HG03280 (cell line): ENCODE measurements around the gene RNF121.
"Not testable (repeated sequence)": the region's sequence is repeated elsewhere in the genome, so short reads cannot be mapped to it uniquely, and the experiment has no call there.

Source experiments
- ATAC-seq: cut with Tn5 transposase; IDR thresholded peaks from one replicate; pipeline ENCODE4 v1.9.1; 2021; ENCODE audit warnings: mild to moderate bottlenecking, moderate library complexity; ENCODE audit not compliant: unreplicated experiment

RNF121 gene

DNA sequence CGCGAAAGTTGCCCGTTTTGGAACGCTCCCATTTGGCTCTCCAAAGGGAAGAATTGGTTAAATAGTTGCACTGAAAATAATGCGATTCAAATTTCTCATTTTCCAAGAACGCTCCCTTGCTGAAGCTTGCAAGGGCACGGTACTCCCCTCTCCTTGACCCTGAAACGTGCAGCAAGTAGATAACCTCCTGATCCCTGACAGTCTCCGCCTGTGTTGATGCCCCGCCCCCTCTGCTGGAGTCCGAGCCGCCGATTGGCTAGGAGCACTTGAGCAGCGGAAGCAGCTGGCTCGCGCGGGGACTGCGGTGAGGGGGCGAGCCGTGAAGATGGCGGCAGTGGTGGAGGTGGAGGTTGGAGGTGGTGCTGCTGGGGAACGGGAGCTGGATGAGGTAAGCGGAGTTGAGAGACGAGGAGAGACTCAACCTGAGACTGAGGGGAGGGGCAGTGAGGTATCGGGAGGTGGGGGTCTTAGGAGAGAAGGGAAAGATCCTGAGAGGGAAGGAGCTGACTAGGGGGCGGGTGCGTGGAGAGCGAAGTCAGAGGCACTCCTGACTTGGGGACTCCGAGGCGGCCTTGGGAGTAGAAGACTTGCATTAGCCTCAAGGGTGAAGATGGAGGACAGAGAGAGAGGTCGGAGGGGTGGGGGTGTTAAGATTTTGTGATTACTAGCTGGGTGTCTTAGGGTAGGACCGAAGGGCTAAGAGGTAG lies at the start of gene RNF121:
TSS of gene RNF121 (plus strand) at position 310 of the 707 bp plus-strand sequence. CDS start at position 326, 16 bp downstream.
- ATAC-seq: peak; percentile 91

DNA sequence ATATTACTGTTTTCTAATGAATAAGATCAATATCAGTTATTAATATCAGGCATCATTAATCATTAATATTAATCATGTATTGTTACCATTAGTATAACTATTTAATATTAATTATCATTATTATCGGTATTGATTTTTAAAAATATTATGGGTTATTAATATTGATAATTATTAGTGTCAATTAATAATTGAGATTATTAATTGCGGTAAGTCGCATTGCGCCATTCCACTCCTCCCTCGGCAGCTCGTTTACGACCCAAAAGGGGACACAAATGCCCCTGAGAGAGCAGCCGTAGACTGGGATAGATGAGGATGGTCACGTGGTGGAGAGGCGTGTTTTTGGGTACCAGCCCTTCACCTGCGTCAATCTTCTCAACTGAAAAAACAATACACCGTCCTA lies 43.0 kb upstream of the RNF121 start:
- ATAC-seq: not testable (repeated sequence)

DNA sequence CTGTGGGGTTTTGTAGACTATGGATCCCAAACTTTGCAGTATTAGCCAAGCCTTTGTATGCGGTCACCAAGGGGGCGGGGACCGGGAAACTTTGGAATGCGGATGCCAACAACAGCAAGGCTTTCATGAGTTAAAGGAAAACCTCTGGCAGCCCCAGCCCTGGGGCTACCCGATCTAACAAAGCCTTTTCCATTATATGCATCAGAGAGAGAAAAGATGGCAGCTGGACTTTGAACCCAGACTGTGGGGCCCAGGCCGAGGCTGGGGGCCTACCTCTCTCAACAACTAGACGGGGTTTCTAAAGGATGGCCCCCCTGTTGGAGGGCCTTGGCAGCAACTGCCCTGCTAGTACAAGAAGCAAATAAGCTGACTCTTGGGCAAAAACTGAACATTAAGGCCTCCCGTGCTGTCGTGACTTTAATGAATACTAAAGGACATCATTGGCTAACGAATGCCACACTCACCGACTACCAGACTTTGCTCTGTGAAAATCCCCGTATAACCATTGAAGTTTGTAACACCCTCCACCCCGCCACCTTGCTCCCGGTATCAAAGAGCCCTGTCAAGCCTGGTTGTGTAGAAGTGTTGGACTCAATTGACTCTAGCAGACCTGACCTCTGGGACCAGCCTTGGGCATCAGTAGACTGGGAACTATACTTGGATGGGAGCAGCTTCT lies 40.4 kb upstream of the RNF121 start:
- not testable (repeated sequence) for ATAC-seq

DNA sequence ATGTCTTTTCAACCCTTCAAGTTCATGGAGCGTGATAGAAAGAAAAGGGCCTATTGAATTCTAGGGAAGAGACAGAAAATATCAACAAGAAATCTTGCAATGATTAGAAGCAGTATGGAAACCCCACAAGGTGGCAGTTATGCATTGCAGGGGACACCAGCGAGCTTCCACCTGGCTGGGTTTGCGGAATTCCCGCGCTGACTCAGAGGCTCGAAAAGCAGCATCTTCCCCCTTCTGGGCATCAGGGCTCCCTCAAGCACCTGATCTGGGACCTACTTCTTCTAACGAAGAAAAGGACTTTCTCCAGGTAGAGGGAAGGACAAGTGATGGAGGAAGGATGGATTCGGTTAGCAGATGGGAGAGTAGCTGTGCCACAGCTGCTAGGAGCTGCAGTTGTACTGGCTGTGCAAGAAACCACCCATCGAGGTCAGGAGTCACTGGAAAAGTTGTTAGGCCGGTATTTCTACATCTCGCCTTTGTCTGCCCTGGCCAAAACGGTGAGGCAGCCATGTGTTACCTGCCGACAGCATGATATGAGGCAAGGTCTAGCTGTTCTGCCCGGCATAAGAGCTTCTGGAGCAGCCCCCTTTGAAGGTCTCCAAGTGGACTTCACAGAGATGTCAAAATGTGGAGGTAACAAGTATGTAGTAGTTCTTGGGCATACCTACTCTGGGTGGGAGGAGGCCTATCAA lies 39.5 kb upstream of the RNF121 start:
- not testable (repeated sequence) for ATAC-seq

DNA sequence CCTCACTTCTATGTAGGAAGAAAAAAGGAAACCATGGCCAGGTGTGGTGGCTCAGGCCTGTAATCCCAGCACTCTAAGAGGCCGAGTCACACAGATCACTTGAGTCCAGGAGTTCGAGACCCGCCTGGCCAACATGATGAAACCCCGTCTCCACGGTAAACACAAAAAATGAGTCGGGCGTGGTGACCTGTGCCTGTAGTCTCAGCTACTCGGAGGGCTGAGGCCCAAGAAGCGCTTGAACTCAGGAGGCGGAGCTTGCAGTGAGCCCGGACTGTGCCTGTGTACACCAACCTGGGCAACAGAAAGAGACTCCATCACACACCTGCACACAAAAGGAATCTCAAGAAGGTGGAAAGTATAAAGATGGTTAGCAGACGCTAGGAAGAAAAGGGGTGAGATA lies 32.9 kb upstream of the RNF121 start:
- no peak for ATAC-seq

DNA sequence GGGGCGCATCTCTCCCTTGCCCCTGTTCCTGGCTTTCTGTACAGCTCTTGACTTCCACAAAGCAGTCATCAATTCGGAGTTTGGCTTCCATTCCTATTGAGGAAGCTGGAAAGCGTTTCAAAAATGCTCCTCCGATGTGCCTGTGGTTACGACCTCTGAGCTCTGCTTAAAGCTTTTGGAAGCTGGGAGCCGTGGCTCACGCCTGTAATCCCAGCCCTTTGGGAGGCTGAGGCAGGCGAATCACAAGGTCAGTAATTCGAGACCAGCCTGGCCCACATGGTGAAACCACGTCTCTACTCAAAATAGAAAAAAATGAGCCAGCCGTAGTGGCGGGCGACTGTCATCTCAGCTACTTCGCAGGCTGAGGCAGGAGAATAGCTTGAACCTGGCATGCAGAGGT lies 27.7 kb upstream of the RNF121 start:
- ATAC-seq: not testable (repeated sequence)

DNA sequence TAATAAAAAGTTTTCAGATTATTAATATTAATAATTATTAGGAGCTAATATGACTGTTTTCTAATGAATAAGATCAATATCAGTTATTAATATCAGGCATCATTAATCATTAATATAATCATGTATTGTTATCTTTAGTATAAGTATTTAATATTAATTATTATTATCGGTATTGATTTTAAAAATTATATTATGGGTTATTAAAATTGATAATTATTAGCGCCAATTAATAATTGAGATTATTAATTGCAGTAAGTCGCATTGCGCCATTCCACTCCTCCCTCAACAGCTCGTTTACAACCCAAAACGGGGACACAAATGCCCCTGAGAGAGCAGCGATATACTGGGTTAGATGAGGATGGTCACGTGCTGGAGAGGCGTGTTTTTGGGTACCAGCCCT lies 20.6 kb upstream of the RNF121 start:
- ATAC-seq: no peak

DNA sequence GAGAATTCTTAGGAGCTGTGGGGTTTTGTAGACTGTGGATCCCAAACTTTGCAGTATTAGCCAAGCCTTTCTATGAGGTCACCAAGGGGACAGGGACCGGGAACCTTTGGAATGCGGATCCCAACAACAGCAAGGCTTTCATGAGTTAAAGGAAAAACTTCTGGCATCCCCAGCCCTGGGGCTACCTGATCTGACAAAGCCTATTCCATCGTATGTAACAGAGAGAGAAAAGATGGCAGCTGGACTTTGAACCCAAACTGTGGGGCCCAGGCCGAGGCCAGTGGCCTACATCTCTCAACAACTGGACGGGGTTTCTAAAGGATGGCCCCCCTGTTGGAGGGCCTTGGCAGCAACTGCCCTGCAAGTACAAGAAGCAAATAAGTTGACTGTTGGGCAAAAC lies 18.1 kb upstream of the RNF121 start:
- not testable (repeated sequence) for ATAC-seq

DNA sequence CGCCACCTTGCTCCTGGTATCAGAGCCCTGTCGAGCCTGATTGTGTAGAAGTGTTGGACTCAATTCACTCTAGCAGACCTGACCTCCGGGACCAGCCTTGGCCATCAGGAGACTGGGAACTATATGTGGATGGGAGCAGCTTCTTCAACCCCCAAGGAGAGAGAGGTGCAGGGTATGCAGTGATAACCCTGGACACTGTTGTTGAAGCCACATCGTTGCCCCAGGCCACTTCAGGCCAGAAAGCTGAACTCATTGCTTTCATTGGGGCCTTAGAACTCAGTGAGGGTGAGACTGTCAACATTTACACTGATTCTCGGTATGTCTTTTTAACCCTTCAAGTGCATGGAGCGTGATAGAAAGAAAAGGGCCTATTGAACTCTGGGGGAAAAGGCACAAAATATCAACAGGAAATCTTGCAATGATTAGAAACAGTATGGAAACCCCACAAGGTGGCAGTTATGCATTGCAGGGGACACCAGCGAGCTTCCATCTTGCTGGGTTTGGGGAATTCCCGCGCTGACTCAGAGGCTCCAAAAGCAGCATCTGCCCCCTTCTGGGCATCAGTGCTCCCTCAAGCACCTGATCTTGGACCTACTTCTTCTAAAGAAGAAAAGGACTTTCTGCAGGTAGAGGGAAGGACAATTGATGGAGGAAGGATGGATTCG lies 17.4 kb upstream of the RNF121 start:
- ATAC-seq: not testable (repeated sequence)

DNA sequence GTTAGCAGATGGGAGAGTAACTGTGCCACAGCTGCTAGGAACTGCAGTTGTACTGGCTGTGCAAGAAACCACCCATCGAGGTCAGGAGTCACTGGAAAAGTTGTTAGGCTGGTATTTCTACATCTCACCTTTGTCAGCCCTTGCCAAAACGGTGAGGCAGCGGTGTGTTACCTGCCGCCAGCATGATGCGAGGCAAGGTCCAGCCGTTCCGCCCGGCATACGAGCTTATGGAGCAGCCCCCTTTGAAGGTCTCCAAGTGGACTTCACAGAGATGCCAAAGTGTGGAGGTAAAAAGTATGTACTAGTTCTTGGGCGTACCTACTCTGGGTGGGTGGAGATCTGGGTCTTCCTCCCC lies 16.9 kb upstream of the RNF121 start:
- not testable (repeated sequence) for ATAC-seq

DNA sequence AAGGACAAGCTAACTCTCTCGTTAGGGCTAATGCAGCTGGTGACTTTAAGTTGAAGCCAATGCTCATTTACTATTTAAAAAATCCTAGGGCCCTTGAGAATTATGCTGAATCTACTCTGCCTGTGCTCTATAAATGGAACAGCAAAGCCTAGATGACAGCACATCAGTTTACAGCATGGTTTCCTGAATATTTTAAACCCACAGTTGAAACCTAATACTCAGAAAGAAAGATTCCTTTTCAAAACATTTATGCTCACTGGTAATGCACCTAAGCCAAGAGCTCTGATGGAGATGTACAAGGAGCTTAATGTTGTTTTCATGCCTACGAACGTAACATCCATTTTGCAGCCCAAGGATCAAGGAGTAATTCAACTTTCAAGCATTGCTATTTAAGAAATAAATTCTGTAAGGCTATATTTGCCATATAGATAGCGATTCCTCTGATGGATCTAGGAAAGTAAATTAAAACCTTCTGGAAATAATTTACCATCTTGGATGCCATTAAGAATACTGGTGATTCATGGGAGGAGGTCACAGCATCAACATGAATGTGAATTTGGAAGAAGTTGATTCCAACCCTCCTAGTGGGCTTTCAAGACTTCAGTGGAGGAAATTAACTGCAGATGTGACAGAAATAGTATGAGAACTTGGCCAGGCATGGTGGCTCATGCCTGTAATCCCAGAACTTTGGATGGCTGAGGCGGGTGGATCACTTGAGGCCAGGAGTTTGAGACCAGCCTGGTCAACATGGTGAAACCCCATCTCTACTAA lies 14.9 kb upstream of the RNF121 start:
- ATAC-seq: no peak

DNA sequence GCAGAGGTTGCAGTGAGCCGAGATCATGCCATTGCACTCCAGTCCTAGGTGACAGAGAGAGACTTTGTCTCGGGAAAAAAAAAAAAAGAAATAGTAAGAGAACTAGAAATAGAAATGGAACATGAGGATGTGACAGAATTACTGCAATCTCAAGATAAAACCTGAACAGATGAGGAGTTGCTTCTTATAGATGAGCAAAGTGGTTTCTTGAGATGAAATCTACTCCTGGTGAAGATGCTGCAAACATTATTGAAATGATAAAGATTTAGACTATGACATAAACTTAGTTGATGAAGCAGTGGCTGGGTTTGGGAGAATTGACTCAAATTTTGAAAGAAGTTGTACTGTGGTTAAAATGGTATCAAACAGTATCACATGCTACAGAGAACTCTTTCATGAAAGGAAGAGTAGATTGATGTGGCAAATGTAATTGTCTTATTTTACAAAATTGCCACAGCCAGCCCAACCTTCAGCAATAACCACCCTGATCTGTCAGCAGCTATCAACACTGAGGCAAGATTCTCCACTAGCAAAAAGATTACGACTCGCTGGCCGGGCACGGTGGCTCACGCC lies 14.1 kb upstream of the RNF121 start:
- ATAC-seq: no peak

DNA sequence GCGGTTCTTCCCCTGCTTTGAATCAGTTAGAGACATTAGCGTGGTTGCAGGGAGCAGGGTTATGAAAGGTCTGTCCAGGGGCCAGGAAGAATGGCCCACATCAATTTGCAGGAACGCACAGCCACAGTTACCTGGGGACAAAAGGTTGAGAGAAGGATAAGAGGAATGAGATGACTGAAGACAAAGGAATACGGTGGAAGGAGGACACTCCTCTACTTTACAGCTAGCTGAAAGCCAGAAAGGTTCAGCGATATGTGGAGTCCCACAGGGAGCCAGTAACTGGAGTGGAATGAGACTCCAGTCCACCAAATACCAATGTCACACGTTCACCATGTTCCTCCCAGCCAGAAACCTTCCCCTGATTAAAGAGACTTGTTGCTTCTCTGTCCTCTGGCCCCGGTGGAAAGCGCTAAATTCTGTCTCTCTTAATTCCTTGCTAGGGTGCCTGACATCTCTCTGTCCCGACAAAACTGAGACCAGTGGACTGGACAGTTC lies 11.2 kb upstream of the RNF121 start:
- no peak for ATAC-seq

DNA sequence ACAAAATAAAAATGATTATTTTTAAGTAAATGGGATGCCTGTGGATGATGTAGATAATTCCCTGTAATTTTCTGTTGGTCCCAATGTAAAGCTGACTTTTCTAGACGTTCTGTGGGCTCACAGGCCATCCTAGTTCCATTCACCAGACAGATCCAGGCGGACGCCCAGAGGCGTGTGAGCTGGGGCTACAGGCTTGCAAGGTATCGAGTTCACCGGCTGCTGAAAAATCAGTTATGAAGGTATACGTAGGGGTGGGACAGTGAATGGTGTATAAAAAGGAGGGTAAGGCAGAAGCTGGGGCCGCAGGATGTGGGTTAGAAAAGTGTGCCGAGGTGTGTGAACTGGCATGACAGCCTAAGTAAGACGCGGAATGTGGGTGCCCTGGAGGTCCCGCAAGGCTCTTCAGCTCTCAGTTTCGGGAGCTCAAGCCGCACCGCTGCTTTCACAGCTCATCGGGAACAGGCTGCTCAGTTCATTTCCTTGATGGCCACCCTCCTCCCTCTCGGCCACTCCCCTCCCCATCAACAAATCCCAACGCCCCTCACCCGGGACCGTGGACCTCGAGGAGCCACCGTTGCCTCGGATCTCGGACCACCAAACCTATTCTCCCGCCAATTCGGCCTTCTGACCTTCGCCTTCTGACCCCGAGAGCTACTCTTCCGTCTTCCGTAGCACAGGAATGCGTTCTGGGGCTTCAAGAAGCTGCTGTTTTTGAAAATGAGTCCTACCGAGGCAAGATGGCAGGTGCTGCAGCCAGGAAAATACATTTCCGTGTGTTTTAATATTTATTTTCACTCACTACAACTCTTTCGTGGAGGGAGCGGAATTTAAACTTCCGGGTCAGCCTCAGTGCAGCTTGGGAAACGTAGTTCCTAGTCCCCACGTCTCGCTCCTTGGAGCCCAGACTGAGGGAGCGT lies 768 bp upstream of the RNF121 start, which contains the start of gene XNDC1N:
TSS of gene XNDC1N (minus strand) at position 775 of the 917 bp plus-strand sequence. CDS start 5,241 bp downstream, outside the sequence.
- ATAC-seq: peak; percentile 78

DNA sequence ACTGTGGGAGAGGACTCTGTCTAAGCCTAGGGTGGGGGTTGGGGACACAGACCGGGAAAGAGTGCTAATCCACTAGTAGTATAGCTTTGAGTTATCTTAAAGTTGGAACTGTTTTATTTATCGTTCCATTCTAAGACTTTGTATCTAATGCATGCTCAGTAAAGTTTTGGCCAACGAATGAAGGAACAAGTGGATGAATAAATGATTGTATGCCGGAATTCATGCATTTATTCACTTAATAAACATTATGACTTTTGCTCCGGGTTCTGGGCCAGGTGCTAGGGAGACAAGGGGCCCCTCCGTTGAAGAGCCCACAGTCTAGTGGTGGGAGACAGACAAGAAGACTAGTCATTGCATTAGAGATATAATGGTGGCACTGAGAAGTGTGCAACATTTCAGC lies 645 bp downstream of the RNF121 start:
- no peak for ATAC-seq

DNA sequence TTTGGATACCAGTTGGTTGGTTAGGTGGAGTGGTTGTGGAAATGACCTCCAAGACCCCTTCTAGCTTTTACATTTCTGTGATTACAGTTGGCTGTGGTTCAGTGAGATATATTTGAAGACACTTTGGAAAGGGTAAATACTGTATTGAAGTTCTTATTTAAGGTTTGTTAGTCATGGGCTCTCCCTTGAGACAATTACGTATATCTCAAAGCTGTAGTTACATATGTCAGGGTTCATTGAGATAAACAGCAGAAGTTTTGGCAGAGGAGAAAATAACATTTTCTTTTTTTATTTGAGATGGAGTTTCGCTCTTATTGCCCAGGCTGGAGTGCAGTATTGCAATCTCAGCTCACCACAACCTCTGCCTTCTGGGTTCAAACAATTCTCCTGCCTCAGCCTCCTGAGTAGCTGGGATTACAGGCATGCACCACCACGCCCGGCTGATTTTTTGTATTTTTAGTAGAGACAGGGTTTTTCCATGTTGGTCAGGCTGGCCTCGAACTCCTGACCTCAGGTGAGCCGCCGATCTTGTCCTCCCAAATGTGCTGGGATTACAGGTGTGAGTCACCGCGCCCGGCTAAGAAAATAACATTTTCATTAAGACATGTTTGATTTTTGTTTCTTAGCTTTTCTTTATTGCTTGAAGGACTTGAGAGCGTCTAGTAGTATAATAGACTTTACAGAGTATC lies 1.9 kb downstream of the RNF121 start:
- no peak for ATAC-seq

DNA sequence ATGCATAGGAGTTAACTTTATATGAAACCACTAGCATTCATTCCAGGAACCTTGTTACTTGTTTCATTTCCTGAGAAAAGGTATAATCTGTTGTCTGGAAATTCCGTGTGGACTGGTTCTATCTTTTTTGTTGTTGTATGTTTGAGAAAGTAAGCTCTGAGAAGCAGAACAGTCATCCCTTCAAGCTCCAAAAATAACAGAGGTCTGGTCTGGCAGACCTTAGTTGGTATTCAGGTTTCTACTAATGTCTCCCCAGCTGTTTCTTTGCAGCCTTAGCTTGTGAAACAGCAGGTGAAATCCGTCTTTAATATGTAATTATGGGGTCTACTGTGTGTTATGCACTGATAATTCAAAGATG lies 2.4 kb downstream of the RNF121 start:
- ATAC-seq: no peak

DNA sequence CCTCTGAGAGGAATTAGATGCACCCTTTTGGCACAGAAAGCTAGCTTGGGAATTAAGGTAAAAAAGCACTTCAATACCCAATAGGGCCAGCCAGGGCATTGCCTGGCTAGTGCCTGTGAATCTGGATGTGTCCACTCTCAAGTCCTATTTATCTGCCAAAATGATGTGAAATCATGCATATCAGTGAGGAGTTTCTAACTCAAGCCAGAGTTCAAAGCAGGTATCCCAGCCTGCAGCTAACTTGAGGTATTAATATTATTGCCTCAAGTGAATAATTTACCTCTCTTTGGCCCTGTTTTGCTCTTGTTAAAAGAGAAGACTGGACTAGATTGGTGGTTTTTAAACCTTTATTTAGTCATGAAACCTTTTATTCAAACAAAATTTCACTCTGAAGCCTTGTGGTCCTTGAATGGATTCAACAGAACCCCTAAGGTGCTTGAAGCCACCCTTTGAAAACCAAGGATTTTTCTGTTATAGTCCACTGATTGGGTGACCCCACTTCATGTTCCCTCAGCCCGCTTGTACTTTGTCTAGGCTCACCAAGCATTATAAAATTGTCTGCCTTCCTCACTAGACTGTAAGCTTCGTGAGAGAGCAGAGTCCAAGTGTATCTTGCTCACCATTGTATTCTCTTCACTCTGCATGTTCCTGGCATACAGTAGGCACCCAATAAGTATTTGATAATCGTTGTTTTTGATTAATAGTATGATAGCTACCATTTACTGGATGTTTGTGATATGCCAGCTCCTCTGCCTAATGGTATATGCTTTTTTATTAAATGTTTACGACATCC lies 4.5 kb downstream of the RNF121 start:
- ATAC-seq: no peak
